Stimulated activated CD8-positive, alpha-beta memory T cell treated with anti-CD3 and anti-CD28 coated beads, Interleukin-4, amount 100 ng/mL, for 4 hours (primary cell): ENCODE measurements around the gene FBXO11.
"Not testable (repeated sequence)": the region's sequence is repeated elsewhere in the genome, so short reads cannot be mapped to it uniquely, and the experiment has no call there.

ENCODE experiments used
- DNase-seq, 2 donors: peaks; one replicate each; pipeline ENCODE4 v3.0.0-alpha.2; 2020; ENCODE audit warnings: low read depth in 2 of 2, low spot score in 1 of 2

FBXO11 gene

DNA sequence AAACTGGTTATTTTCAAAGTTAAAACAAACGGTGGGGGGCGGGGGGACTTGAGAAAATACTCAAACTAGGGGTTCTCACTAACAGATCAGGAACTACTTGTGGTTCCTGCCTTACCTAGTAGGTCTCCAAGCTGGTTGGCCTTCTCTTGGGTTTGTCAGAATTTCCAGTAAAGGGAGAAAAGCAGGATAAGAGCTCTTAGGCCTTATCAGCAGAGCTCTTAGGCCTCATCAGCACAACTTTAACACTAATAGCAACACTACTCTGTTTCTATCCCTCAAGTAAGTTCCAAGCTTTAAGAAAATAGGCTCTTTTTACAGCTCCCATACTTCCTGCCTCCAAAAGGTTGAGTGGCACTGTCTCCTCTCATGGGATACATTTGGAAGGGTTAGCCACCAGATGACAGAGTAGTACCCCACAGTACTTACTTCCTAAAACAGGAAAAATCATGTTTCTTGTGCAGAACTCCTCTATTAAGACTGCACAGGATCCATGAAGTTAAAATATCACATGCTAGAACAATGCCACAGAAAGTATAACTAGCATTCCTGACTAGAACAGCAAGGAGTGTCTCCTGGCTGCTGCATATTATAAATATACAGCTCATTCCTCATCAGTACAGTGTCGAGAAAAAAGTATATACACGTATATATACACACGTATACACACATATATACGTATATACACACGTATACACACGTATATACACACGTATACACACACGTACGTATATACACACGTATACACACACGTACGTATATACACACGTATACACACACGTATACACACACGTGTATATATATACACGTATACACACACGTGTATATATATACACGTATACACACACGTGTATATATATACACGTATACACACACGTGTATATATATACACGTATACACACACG, 6.1 kb downstream of the FBXO11 start:
- no peak for DNase-seq

DNA sequence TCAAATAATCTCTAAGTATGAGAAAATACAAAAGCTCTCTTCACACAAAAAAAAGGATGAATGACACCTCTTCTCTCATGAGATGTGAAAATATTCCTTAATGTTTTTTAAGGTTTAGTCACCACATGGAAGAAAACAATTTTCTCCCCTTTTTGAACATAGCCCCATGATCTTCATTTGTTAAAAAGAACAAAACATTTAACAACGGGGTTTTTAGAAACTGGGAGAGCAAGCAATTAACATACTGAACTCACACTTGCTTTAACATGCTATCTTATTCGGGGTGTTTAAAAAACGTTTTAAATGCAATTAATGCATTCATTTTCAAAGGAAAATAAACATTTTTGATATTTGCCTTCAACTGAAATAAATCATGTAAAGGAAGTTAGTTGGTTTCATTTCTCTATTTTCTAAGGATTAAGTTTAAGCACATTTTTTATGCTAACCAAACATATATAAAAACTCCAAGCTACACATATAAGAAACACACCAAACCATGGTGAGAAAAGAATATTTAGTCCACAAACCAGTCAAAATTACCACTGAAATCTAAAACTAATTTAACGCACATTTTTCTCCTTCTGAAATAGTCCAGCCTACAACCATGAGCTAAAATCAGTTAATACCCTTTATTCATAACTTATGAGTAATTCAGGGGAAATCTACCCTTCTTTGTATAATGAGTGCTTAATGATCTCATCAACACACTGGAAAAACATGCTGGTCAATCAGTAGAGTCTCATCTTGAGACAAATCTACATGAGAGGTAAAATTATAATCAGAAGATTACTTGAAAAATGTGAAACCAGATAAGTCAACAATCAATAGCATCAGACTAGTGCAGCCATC, 8.2 kb downstream of the FBXO11 start:
- DNase-seq: no peak

DNA sequence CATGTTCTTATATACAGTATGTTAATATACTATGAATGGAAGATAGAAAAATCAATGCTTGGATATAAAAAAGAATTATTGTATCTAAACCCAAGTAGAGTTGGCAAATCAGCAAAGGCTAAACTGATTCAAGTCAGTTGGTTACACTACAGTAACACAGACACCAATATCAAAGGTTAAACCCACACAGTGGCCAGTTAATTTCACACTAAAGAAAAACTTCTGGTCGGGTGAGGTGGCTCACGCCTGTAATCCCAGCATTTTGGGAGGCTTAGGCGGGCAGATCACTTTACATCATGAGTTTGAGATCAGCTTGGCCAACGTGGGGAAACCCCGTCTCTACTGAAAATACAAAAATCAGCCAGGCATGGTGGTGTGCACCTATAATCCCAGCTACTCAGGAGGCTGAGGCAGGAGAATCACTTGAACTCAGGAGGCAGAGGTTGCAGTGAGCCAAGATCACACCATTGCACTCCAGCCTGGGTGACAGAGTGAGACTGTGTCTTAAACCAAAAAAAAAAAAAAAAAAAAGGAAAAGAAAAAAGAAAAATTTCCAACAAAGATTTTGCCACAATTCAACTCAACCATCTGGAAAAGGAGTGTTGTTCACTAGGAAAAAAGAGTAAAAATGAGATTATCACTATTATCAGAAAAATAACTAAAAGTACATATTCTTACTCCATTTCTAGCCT, 9.0 kb downstream of the FBXO11 start:
- not testable (repeated sequence) for DNase-seq

DNA sequence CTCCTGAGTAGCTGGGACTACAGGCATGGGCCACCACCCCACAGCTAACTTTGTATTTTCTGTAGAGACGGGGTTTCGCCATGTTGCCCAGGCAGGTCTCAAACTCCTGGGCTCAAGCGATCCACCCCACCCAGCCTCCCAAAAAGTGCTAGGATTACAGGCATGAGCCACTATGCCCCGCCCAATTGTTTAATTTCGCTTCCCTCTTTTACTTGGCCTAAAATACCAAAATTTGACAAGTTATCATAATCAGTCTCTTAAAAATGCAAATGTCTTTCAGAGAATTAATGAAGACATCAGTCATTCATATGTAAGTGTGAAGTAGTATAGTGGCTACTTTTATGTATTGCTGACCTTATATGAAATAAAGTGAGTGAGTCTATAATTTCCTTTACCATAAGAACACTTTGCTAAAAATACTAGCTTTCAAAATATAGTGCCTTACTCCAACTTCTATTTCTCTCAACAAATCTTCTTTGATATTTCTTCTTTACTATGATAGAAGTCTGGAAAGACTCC, 9.8 kb downstream of the FBXO11 start:
- no peak for DNase-seq

DNA sequence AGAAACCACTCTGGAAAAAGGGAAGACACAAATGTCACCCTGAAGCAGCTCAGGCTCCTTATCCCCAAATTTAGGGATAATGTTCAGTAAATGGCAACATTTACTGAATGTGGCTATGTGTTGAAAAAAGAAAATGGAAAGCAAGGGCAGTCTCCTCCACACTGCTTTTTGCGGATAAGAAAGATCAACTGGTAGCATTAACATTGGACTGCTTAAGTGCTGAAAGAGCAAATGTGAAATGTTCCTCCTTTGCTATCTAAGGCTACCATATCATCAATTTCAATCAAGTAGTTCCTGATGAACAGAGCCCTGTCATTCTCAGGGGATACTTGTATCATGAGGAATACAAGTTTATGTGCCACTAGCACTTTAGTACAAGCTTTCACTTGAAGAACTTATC, 12.5 kb downstream of the FBXO11 start:
- no peak for DNase-seq

DNA sequence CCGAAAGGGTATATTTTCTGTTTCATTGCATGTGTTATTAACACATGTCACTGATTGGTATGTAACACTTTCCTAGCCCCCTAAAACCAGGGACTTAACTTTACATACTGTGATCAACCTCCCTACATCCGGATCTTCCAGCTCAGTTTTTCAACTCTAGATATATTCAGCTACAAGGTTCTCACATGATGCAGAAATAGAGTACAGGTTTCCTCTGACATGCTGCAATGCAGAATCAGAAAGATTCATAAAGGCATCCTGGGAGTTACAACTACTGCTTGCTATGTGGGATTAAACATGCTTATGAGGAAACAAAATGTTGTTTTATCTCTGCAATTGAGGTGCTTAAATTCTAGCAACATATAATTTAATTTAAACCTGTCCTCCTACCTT, 14.0 kb downstream of the FBXO11 start:
- DNase-seq: no peak

DNA sequence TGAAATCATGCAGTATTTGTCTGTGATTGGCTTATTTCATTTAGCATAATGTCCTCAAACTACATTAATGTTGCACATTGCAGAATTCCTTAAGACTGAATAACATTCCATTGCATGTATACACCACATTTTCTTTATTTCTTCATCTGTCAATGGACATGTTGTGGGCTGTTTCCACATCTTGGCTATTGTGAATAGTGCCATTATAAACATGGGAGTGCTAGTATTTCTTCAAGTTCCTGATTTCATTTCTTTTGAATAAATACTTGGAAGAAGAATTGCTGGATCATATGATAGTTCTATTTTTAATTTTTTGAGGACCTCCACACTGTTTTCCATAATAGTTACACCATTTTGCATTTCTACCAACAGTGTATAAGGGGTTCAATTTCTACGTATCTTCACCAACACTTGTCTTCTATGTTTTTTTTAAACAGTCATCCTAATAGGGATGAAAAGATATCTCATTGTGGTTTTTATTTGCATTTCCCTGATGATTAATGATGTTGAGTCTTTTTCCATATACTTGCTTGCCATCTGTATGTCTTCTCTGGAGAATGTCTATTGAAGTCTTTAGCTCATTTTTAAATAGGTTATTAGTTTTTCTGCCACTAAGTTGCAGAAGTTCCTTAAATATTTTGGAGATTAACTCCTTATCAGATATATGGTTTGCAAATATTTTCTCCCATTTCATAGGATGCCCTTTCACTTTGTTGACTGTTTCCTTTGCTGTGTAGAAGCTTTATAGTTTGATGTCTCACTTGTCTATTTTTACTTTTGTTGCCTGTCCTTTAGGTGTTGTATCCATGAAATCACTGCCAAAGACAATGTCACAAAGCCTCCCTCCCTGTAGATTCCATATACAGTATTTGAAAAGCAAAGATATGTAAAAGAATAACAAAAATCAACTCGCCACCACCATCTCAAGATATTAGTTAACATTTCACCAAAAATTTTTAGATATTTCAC, 14.6 kb downstream of the FBXO11 start:
- no peak for DNase-seq

DNA sequence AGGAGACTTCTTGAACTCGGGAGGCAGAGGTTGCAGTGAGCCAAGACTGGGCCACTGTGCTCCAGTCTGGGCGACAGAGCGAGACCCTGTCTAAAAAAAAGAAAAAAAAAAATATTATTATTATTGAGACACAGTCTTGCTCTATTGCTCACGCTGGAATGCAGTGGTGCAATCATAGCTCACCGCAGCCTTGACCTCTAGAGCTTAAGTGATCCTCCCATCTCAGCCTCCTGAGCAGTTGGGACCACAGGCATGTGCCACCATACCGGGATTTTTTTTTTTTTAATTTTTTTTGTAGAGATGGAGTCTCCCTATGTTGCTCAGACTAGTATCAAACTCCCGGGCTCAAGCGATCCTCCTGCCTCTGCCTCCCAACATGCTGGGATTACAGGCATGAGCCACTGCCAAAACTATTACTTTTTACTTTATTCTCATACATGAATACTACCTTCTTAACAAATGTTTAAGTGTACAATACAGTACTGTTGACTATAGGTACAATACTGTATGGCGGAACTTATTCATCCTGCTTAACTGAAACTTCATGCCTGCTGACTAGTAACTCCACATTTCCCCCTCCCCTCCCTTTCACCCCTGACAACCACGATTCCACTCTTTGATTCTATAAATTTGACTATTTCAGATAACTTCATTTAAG, 15.5 kb downstream of the FBXO11 start:
- no peak for DNase-seq

DNA sequence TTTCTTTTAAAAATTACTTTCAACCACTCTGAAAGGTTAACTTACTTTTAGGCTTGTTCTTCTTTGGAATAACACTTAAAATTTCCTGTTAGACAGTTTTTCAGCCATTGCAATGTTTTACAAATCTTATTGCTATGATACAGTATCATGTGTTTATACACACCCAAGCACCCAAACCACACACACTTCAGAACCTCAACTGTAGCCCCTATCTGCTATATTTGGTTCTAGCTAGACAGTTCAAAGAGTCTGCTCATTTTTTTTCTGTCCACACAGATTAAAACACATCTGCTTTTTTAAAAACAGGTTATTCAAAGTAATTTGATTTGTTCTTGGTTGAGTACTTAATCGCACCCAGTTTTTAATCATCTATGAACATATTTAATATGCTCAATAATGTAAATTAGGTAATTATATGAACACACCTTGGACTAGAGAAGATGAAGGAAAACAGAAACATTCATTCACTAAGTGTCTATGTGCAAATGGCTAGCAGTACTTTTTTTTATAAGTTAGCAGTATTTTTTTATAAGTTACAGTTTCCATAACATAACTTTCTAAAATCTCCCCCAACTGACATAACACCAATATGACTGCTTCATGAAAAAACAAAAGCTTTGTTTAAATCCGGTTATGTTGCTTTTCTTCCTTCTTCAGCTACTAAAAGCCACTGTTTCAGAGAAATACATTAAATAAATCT, 17.6 kb downstream of the FBXO11 start:
- DNase-seq: no peak

DNA sequence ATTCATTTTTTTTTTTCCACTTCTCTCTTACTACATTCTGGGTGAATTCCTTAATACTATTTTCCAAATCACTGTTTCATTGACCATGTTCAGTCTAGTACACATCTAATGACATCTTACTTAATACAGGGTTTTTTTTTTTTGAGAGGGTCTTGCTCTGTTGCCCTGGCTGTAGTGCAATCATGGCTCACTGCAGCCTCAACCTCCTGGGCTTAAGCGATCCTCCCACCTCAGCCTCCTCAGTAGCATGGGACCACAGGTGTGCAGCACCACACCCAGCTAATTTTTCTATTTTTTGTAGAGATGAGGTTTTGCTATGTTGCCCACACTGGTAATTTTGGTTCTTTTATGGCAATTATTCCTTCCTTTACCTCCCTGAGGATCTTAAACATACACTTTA, 29.4 kb downstream of the FBXO11 start:
- DNase-seq: no peak

DNA sequence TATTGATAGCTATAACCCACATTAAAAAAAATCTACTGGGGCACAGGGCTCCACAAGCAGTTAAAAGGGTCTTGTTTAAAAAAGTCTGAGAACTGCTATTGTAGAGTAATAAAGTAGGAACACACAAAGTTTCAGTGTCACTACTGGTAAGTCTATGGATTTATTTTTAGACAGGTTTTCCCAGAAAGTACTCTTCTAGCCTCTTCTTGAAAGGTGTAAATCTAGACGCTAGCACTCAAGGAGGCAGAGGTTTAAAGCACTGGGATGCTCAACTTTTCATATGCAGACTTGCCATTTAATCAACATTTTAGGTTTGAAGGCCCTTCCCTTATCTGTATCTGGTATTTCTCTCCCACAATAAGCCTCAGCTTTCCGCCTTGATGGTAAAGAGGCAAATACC, 33.4 kb downstream of the FBXO11 start:
- DNase-seq: no peak

DNA sequence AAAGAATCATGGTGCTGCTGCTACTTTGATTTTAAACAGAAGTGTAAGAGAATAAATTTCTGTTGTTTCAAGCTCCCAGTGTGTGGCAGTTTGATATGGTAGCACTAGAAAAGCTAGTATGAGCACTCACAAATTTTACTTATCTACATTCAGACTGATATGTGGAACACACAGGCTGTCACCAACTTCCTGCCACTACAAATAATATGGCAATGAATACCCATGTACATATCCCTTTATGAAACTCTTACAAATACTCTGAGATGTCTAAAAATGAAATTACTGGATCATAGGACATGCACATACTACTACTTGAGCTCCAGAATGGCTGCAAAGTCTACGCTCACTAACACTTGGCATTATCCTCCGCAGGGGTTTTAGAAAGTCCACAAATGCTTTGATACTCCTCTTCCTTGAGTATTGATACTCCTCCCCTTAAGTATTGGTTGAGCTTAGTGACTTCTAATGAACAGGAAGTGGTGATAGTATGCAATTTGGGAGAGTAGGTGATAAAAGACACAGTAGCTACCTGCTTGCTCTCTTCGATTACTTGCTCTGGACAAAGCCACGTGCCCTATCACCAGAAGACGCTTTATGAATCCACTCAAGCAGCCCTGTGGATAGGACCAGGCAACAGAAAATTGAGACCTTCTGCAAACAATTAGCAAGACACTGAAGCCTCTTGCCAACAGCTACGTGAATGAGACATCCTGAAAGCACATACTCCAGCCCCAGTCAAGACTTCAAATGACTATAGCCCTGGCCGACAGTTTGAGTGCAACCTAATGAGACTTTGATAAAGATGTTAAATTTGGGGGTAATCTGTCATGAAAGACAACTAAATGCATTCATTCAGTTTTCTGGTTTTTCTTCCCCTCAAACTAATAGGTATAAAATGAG, 35.4 kb downstream of the FBXO11 start:
- no peak for DNase-seq

DNA sequence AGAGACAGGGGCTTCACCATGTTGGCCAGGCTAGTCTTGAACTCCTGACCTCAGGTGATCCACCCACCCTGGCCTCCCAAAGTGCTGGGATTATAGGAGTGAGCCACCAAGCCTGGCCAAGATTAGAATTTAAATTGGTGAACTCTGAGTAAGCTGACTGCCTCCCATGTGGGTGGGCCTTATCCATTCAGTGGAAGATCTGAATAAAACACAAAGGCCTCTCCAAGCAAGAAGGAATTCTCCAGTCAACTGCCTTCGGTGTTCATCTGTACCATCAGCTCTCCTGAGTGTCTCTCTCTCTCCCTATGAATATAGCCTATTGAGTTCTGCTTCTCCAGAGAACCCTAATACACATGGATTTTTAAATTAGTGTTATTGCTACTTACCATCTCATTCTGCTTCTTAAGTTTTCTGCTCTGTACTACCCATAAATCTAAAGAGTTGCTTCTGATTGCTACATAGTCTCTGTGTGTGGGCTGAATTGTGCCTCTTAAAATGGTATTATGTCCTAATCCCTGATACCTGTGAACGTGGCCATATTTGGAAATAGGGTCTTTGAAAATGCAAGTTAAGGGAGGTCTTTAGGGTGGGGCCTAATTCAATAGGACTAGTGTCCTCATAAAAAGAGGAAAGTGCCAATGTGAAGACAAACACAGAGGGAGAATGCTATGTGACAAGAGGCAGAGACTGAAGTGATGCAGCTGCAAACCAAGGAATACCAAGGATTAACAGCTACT, 36.3 kb downstream of the FBXO11 start:
- no peak for DNase-seq

DNA sequence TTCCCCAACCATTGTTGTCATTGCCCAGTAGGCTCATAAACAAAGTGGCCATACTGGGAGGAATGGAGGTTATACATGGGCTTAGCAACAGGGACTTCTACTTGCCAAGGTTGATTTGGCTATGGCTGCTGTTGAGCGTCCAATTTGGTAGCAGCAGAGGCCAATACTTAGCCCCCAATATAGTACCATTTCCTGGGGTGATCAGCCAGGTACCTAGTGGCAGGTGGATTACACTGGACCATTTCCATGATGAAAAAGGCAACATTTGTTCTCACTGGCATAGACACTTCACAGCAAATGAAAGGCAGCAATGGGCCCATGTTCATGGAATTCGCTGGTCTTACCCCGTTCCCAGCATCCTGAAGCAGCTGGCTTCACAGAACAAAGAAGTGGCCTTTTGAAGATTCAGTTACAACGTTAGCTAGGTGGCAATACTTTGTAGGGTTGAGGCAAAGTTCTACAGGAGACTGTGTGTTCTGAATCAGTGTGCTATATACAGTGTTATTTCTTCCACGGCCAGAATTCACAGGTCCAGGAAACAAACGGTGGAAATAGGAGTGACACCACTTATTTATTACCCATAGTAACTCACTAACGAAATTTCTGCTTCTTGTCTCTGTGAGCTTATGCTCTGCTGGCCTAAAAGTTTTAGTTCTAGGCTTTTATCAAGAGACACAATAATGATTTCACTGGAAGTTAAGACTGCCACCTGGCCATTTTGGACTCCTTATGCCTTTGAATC, 37.5 kb downstream of the FBXO11 start:
- DNase-seq: no peak

DNA sequence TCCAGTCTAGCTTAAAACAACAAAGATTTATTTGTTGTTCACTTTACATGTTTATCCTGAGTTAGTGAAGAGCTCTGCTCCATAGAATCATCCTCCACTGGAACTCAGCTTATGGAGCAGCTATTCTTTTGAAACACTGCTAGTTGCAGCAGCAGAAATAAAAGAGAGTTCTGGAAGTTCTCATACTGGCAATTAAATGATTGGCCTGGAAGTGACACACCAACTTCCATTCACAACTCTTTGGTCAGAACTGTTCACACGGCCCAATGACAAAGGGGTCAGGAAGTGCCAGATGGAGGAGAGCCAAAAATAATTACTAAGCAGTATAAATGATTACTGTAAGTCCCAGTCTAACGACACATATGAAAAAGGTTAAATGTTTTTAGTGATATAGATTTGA, 39.1 kb downstream of the FBXO11 start:
- no peak for DNase-seq

DNA sequence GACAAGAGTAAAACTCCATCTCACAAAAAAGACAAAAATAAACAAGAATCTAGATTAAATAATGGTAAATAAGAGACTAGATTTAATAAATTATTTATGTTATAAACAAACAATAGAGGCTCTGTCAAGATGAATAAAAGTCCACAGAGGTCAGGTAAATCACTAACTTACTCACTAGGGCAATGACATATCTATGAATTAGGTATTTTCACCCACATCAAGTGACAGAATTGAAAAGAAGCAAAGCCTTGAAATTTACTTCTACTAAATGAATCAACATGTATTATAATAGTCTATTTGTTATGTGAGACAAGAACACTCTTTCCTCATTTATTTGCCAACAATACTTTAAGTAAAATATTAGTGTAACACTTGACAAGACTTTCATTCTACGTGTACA, 41.7 kb downstream of the FBXO11 start:
- no peak for DNase-seq

DNA sequence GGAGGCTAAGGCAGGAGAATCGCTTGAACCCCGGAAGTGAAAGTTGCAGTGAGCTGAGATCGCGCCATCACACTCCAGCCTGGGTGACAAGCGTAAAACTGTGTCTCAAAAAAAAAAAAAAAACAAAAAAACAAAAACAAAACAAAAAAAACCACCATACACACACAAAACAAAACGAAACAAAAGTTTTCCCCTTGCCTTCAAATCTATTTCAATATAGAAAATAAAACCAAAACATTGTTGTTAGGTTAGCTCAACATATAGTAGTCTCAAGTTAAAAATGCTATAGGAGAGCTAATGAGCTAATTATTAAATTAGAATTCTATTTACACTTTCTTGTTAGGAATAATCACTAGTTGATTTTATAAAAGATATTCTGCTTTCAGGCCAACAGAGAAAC, 43.3 kb downstream of the FBXO11 start:
- no peak for DNase-seq
